Right lobe of liver (tissue), 6 donors: Measurements from ENCODE around the gene EFCAB5. TPM values are rescaled to one million over a fixed set of nuclear protein-coding genes. Genes with fewer than 3 reads are reported as not detected.

ENCODE experiments used
- ATAC-seq, 4 donors: fragments of 200-7000 bp; cut with Tn5 transposase; one replicate each; pipeline ENCODE4 v1.9.1; 2020; ENCODE audit warnings: mild to moderate bottlenecking in 4 of 4, moderate library complexity in 4 of 4
- DNase-seq, 3 donors: peaks; one replicate each; pipeline ENCODE4 v3.0.0-alpha.2; 2020
- H3K27ac ChIP-seq, 3 donors: fragments of 200-600 bp; one replicate each; pipeline ENCODE4 v1.8.0; 2022
- H3K27me3 ChIP-seq, 2 donors: fragments of 200-600 bp; one replicate each; pipeline ENCODE4 v1.8.0; 2022
- H3K36me3 ChIP-seq, 4 donors: fragments of 200-600 bp; sonication (generic) in 1 of 4; one replicate each; pipeline versions ENCODE4 v1.5.1 to v1.8.0; 2017 to 2022; ENCODE audit warnings: control low read depth in 1 of 4
- H3K4me1 ChIP-seq, 4 donors: fragments of 200-600 bp; sonication (generic) in 1 of 4; one replicate each; pipeline versions ENCODE4 v1.5.1 to v1.8.0; 2017 to 2022; ENCODE audit warnings: control low read depth in 1 of 4
- H3K4me3 ChIP-seq, 3 donors: fragments of 200-600 bp; one replicate each; pipeline ENCODE4 v1.8.0; 2022
- H3K9me3 ChIP-seq, 4 donors: fragments of 200-600 bp; sonication (generic) in 1 of 4; one replicate each; pipeline versions ENCODE4 v1.5.1 to v1.8.0; 2017 to 2022; ENCODE audit warnings: control low read depth in 1 of 4
- POLR2A ChIP-seq: fragments of 450-650 bp; IDR thresholded peaks from one replicate; pipeline ENCODE4 v1.6.1; 2017; ENCODE audit warnings: antibody characterized with exemption, mild to moderate bottlenecking
- WGBS: methylation state at CpG from one replicate; pipeline ENCODE4 v1.1.6; 2018; ENCODE audit warnings: low coverage, low lambda C conversion rate; ENCODE audit not compliant: insufficient coverage; ENCODE audit errors: missing lambda C conversion rate; 5-methylcytosine and 5-hydroxymethylcytosine counted together
- intact Hi-C, 2 donors: fragments of 100-400 bp; cut with DNase I; formaldehyde crosslinking; loops; one replicate each; pipeline versions ENCODE4 v1.11.2 to v1.14.1; 2022
- total RNA-seq, 6 experiments: library from RNA; depleted of rRNA in 2 of 6; stranded (reverse); fragments of >200 nt in 2 of 6; fragmentation: NEBNext Ultra II Directional in 3 of 6; extraction: Animal tissue kit (Norgen Biotek cat#: 25700) in 3 of 6; gene quantifications; one replicate each; pipeline versions ENCODE4 v1.1.0 to v1.2.4, GENCODE V29; 2016 to 2023
- TF ChIP-seq, protein P1 (sequence below), 4 donors: fragments of 200-600 bp in 3 of 4; fragments of 450-650 bp in 1 of 4; IDR thresholded peaks; one replicate each; pipeline versions ENCODE4 v1.5.1 to v1.8.0; 2016 to 2022; ENCODE audit warnings: antibody characterized with exemption in 4 of 4, mild to moderate bottlenecking in 2 of 4
- donor health status: DM: no; HTN: yes; CAD: no.
- donor health status: DM: no; HTN: no; CAD: no.
- donor health status: DM: no; HTN: no; CAD: no.
- donor health status: DM: no; HTN: yes; CAD: no.
- donor health status: DM: no; HTN: yes; CAD: no.

EFCAB5 gene
- total RNA-seq, 6 experiments from 2014 or later, result 0.32 TPM; not detected in 5

DNA sequence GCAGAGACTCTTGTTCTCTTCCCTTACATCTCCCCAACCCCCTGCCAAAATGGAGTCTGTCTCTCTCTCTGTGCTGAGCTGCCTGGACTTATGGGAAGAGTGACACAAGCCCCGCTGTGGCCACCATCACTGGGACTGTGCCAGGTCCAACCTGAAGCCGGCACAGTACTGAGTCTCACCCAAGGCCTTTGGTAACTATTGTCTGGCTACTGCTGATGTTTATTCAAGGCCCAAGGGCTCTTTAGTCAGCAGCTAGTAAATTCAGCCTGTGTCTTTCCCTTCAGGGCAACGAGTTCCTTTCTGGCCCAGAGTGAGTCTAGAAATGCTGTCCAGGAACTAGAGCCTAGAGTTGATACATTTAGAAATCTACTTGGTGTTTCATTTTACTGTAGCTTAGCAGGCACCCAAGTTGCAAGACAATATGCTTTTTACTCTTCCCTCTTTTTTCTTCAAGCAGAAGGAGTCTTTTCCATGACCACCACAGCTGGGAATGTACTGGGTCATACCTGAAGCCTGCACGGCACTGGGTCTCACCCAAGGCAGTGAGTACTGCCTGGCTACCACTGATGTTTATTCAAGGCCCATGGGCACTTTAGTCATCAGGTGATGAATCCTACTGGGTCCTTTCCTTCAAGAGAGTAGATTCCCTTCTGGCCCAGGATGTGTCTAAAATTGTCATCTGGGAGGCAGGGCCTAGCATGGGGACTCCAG lies 17.7 kb downstream of the EFCAB5 start:
- no peak overlapping the region for H3K27ac ChIP-seq
- no peaks in the 10 kb centered on the region for H3K9me3 ChIP-seq
- no peak for ATAC-seq
- WGBS, result 71% methylated on average over 2 of the region's 4 CpGs
- H3K27me3 ChIP-seq, result no peaks in the 10 kb centered on the region
- H3K36me3 ChIP-seq, result no peaks in the 10 kb centered on the region
- DNase-seq, result no peak
- intact Hi-C loops, result no loop called here
- H3K4me1 ChIP-seq, result no peaks in the 10 kb centered on the region
- no peak overlapping the region for H3K4me3 ChIP-seq
- no peak for TF ChIP-seq POLR2A

DNA sequence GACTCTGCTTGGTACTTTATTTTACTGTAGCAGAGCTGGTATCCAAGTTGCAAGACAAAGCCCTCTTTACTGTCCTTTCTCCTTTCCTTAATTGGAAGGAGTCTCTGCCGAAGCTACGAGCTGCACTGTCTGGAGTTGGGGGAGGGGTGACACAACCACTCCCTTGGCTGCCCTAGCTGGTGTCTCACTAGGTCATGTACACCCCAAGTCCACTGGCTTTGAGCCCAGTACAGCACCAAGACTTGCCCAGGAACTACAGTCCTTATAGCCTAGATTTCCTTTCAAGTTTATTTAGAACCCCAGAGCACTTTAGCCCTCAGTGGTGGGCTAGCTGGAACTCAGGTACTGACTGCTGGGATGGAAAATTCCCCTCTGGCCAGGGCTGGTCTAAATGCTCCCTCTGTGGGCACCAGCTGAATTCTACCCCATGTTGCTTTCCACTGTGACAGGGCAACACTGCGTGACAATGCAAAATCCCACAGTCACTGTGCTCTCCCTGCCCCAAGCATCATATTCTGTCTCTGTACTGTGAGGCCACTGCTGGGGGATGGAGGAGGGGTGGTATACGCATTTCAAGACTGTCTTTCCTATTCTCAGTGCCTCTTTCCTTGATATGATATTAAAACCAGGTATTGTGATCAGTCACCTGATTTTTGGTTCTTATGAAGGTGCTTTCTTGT lies 18.4 kb downstream of the EFCAB5 start:
- Histone ChIP-seq H3K36me3 (no peaks in the 10 kb centered on the region), H3K4me1 (no peaks in the 10 kb centered on the region), H3K27me3 (no peaks in the 10 kb centered on the region), H3K27ac (no peak overlapping the region), H3K9me3 (no peaks in the 10 kb centered on the region), H3K4me3 (no peak overlapping the region)
- DNase-seq (no peak), ATAC-seq (no peak)
- WGBS, result 60% methylated on average over 2 of the region's 4 CpGs
- TF ChIP-seq POLR2A, result no peak
- intact Hi-C loops, result no loop called here

DNA sequence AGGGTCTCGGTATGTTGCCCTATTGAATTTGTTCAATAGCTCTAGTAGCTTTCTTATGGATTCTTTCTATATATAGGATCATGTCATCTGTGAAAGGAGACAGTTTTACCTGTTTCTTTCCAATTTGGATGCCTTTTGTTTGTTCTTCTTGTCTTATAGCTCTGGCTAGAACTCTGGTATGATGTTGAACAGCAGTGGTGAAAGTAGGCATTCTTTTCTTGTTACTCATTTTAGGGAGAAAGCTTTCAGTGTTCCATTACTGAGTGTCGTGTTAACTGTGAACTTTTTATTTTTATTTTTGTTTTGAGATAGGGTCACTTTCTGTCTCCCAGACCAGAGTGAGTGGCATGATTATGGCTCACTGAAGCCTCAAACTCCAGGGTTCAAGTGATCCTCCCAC lies 21.2 kb downstream of the EFCAB5 start:
- no peak for DNase-seq
- Histone ChIP-seq H3K27ac (no peak overlapping the region), H3K4me1 (no peaks in the 10 kb centered on the region), H3K27me3 (no peaks in the 10 kb centered on the region), H3K36me3 (no peaks in the 10 kb centered on the region), H3K4me3 (no peak overlapping the region), H3K9me3 (no peaks in the 10 kb centered on the region)
- ATAC-seq, result no peak
- 94% methylated on average over 2 of the region's 2 CpGs for whole genome bisulfite sequencing
- intact Hi-C loops, result no loop called here
- TF ChIP-seq POLR2A, result no peak
- TF ChIP-seq, protein P1, sequence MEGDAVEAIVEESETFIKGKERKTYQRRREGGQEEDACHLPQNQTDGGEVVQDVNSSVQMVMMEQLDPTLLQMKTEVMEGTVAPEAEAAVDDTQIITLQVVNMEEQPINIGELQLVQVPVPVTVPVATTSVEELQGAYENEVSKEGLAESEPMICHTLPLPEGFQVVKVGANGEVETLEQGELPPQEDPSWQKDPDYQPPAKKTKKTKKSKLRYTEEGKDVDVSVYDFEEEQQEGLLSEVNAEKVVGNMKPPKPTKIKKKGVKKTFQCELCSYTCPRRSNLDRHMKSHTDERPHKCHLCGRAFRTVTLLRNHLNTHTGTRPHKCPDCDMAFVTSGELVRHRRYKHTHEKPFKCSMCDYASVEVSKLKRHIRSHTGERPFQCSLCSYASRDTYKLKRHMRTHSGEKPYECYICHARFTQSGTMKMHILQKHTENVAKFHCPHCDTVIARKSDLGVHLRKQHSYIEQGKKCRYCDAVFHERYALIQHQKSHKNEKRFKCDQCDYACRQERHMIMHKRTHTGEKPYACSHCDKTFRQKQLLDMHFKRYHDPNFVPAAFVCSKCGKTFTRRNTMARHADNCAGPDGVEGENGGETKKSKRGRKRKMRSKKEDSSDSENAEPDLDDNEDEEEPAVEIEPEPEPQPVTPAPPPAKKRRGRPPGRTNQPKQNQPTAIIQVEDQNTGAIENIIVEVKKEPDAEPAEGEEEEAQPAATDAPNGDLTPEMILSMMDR (IDR thresholded peaks at IDR 0.05), result no peak

DNA sequence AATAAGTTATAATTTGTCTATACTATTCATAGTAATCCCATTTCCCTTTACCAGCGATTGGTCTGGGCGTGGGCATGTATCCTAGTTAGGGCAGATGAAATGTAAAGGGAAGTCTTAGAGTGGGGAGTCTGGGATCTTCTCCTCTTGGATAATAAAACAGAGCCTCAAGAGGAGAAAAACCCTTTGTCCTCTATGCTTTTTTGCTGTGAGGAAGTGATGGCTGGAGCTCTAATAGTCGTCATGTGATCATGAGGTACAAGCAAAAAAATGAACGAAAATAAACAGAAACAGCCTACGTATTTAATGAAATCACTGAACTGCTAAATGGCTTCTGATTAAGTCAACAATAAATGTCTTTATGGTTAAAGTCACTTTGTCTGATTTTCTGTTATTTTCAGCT lies 26.8 kb downstream of the EFCAB5 start:
- Histone ChIP-seq H3K4me1 (no peaks in the 10 kb centered on the region), H3K36me3 (no peaks in the 10 kb centered on the region), H3K27ac (no peak overlapping the region), H3K9me3 (no peaks in the 10 kb centered on the region), H3K27me3 (no peaks in the 10 kb centered on the region), H3K4me3 (no peak overlapping the region)
- TF ChIP-seq, protein P1 (IDR thresholded peaks at IDR 0.05), result no peak
- no peak for TF ChIP-seq POLR2A
- 68% methylated on average over 5 of the region's 5 CpGs for WGBS
- intact Hi-C loops, result no loop called here
- ATAC-seq (no peak), DNase-seq (no peak)

DNA sequence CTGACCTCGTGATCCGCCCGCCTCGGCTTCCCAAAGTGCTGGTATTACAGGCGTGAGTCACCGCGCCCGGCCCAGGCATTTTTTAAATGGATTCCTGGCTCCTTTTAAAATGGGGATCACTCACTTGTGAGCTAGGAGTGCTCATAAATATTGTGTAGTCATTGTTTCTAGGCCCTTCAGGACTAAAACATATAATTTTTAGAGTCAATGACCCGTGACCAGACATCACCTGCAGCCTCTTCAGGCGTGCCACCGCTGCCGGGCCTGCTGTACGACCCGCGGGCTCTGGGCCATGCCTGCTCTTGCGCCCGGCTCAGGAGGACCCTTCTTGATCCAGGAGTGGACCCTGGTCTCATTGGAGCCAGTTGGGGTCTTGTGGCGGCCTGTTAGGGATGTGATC lies 30.8 kb downstream of the EFCAB5 start:
- Histone ChIP-seq H3K36me3 (no peaks in the 10 kb centered on the region), H3K4me1 (no peaks in the 10 kb centered on the region), H3K4me3 (no peak overlapping the region), H3K9me3 (no peaks in the 10 kb centered on the region), H3K27me3 (no peaks in the 10 kb centered on the region), H3K27ac (no peak overlapping the region)
- WGBS, result 98% methylated on average over 7 of the region's 18 CpGs
- ATAC-seq (no peak), DNase-seq (no peak)
- TF ChIP-seq POLR2A, result no peak
- TF ChIP-seq, protein P1 (IDR thresholded peaks at IDR 0.05), result no peak
- intact Hi-C loops, result no loop called here
